Stimulated activated memory B cell treated with anti-CD40 and anti-IgM and Interleukin-4, amounts not matched to agents 10 μg/mL and 1 μg/mL and 100 μg/mL, for 72 hours (primary cell): ENCODE results near the gene BBX.

ENCODE experiments used
- ATAC-seq: fragments of 150-1000 bp; cut with Tn5 transposase; 2 replicates; pipeline ENCODE4 v1.10.0; 2021
- H3K27ac Mint-ChIP-seq: one replicate; pipeline ENCODE4 v1.8.0; 2022; ENCODE audit warnings: mild to moderate bottlenecking, mixed read lengths
- H3K27me3 Mint-ChIP-seq: one replicate; pipeline ENCODE4 v1.8.0; 2022; ENCODE audit warnings: mixed read lengths
- H3K36me3 Mint-ChIP-seq: one replicate; pipeline ENCODE4 v1.8.0; 2022; ENCODE audit warnings: mixed read lengths
- H3K4me1 Mint-ChIP-seq: one replicate; pipeline ENCODE4 v1.8.0; 2022; ENCODE audit warnings: mixed read lengths
- H3K4me3 Mint-ChIP-seq: one replicate; pipeline ENCODE4 v1.8.0; 2022; ENCODE audit warnings: mild to moderate bottlenecking, moderate library complexity, mixed read lengths
- H3K9me3 Mint-ChIP-seq: one replicate; pipeline ENCODE4 v1.8.0; 2022; ENCODE audit warnings: mixed read lengths

The BBX gene

GRCh38 chr3:107522510-107523288 lies at the start of gene BBX:
TSS of gene BBX (plus strand) at chr3:107522962. CDS start at chr3:107710461, 187,499 bp downstream.
- H3K4me1 Mint-ChIP-seq = peaks cover 38% of the 10 kb centered on the region
- peak within 1 kb of the TSS; percentile 88 for H3K27ac Mint-ChIP-seq
- no peaks in the 10 kb centered on the region for H3K27me3 Mint-ChIP-seq
- H3K4me3 Mint-ChIP-seq = peak within 1 kb of the TSS; percentile 99
- H3K36me3 Mint-ChIP-seq = no peaks in the 10 kb centered on the region
- no peaks in the 10 kb centered on the region for H3K9me3 Mint-ChIP-seq
- peak; percentile 96 for ATAC-seq

- no peak overlapping the region for H3K4me3 Mint-ChIP-seq
- no peak overlapping the region for H3K27ac Mint-ChIP-seq
- no peaks in the 10 kb centered on the region for H3K4me1 Mint-ChIP-seq
- no peak for ATAC-seq
- peaks cover 13% of the 10 kb centered on the region for H3K9me3 Mint-ChIP-seq
- H3K27me3 Mint-ChIP-seq = peaks cover 5% of the 10 kb centered on the region
- peaks cover 12% of the 10 kb centered on the region for H3K36me3 Mint-ChIP-seq
Measured at GRCh38 chr3:107476462-107476861, 46.3 kb upstream of the BBX start.

GRCh38 chr3:107487490-107487889 lies 35.3 kb upstream of the BBX start:
- Mint-ChIP-seq H3K27ac (no peak overlapping the region), H3K36me3 (no peaks in the 10 kb centered on the region), H3K4me1 (no peaks in the 10 kb centered on the region), H3K4me3 (no peak overlapping the region), H3K9me3 (no peaks in the 10 kb centered on the region), H3K27me3 (no peaks in the 10 kb centered on the region)
- ATAC-seq = no peak

- no peak overlapping the region for H3K4me3 Mint-ChIP-seq
- H3K4me1 Mint-ChIP-seq = no peaks in the 10 kb centered on the region
- H3K27me3 Mint-ChIP-seq = no peaks in the 10 kb centered on the region
- ATAC-seq = no peak
- H3K27ac Mint-ChIP-seq = no peak overlapping the region
- no peaks in the 10 kb centered on the region for H3K9me3 Mint-ChIP-seq
- no peaks in the 10 kb centered on the region for H3K36me3 Mint-ChIP-seq
Measured at GRCh38 chr3:107488942-107489341, 33.8 kb upstream of the BBX start.

- Mint-ChIP-seq H3K4me1 (peaks cover 6% of the 10 kb centered on the region), H3K4me3 (no peak overlapping the region), H3K27ac (no peak overlapping the region), H3K36me3 (no peaks in the 10 kb centered on the region), H3K9me3 (no peaks in the 10 kb centered on the region), H3K27me3 (no peaks in the 10 kb centered on the region)
- no peak for ATAC-seq
Measured at GRCh38 chr3:107493134-107493533, 29.6 kb upstream of the BBX start.

- Mint-ChIP-seq H3K9me3 (no peaks in the 10 kb centered on the region), H3K27me3 (no peaks in the 10 kb centered on the region), H3K4me3 (no peak overlapping the region), H3K36me3 (no peaks in the 10 kb centered on the region), H3K4me1 (peaks cover 6% of the 10 kb centered on the region), H3K27ac (no peak overlapping the region)
- ATAC-seq = no peak
Measured at GRCh38 chr3:107496855-107497254, 25.9 kb upstream of the BBX start.

- ATAC-seq = no peak
Measured at GRCh38 chr3:107498646-107499045, 24.1 kb upstream of the BBX start.

GRCh38 chr3:107506458-107506857 lies 16.3 kb upstream of the BBX start:
- H3K4me1 Mint-ChIP-seq = peaks cover under 1% of the 10 kb centered on the region
- no peak overlapping the region for H3K4me3 Mint-ChIP-seq
- no peaks in the 10 kb centered on the region for H3K36me3 Mint-ChIP-seq
- no peak overlapping the region for H3K27ac Mint-ChIP-seq
- peaks cover 12% of the 10 kb centered on the region for H3K27me3 Mint-ChIP-seq
- no peak for ATAC-seq
- H3K9me3 Mint-ChIP-seq = no peaks in the 10 kb centered on the region

More at GRCh38 chr3:107498646-107499045, 24.1 kb upstream of the BBX start:
- Mint-ChIP-seq H3K27ac (no peak overlapping the region), H3K9me3 (no peaks in the 10 kb centered on the region), H3K4me1 (peaks cover 6% of the 10 kb centered on the region), H3K27me3 (no peaks in the 10 kb centered on the region), H3K36me3 (no peaks in the 10 kb centered on the region), H3K4me3 (no peak overlapping the region)

GRCh38 chr3:107508331-107508730 lies 14.4 kb upstream of the BBX start:
- Mint-ChIP-seq H3K27ac (no peak overlapping the region), H3K4me1 (peaks cover 6% of the 10 kb centered on the region), H3K4me3 (no peak overlapping the region), H3K9me3 (no peaks in the 10 kb centered on the region), H3K27me3 (peaks cover 23% of the 10 kb centered on the region), H3K36me3 (no peaks in the 10 kb centered on the region)
- ATAC-seq = no peak

- no peak overlapping the region for H3K27ac Mint-ChIP-seq
- no peaks in the 10 kb centered on the region for H3K36me3 Mint-ChIP-seq
- H3K4me1 Mint-ChIP-seq = peaks cover 6% of the 10 kb centered on the region
- H3K9me3 Mint-ChIP-seq = no peaks in the 10 kb centered on the region
- peaks cover 14% of the 10 kb centered on the region for H3K27me3 Mint-ChIP-seq
- no peak for ATAC-seq
- H3K4me3 Mint-ChIP-seq = no peak overlapping the region
Measured at GRCh38 chr3:107512108-107512507, 10.7 kb upstream of the BBX start.

- peaks cover 14% of the 10 kb centered on the region for H3K27me3 Mint-ChIP-seq
- no peak overlapping the region for H3K27ac Mint-ChIP-seq
- ATAC-seq = no peak
- no peaks in the 10 kb centered on the region for H3K9me3 Mint-ChIP-seq
- peaks cover 6% of the 10 kb centered on the region for H3K4me1 Mint-ChIP-seq
- no peaks in the 10 kb centered on the region for H3K36me3 Mint-ChIP-seq
- H3K4me3 Mint-ChIP-seq = no peak overlapping the region
Measured at GRCh38 chr3:107514453-107514852, 8.3 kb upstream of the BBX start.

GRCh38 chr3:107516475-107516874 lies 6.3 kb upstream of the BBX start:
- ATAC-seq = no peak
- H3K9me3 Mint-ChIP-seq = no peaks in the 10 kb centered on the region
- no peak overlapping the region for H3K4me3 Mint-ChIP-seq
- H3K36me3 Mint-ChIP-seq = no peaks in the 10 kb centered on the region
- peaks cover 10% of the 10 kb centered on the region for H3K4me1 Mint-ChIP-seq
- no peak overlapping the region for H3K27ac Mint-ChIP-seq
- peaks cover 11% of the 10 kb centered on the region for H3K27me3 Mint-ChIP-seq

GRCh38 chr3:107520535-107520934 lies 2.2 kb upstream of the BBX start:
- H3K4me3 Mint-ChIP-seq = no peak overlapping the region
- no peaks in the 10 kb centered on the region for H3K36me3 Mint-ChIP-seq
- no peak overlapping the region for H3K27ac Mint-ChIP-seq
- peaks cover 21% of the 10 kb centered on the region for H3K4me1 Mint-ChIP-seq
- ATAC-seq = no peak
- H3K9me3 Mint-ChIP-seq = no peaks in the 10 kb centered on the region
- H3K27me3 Mint-ChIP-seq = no peaks in the 10 kb centered on the region

- no peak for ATAC-seq
- peak overlapping the region; percentile 36 for H3K27ac Mint-ChIP-seq
- H3K4me3 Mint-ChIP-seq = no peak overlapping the region
- no peaks in the 10 kb centered on the region for H3K36me3 Mint-ChIP-seq
- peaks cover 31% of the 10 kb centered on the region for H3K4me1 Mint-ChIP-seq
- H3K9me3 Mint-ChIP-seq = no peaks in the 10 kb centered on the region
- H3K27me3 Mint-ChIP-seq = no peaks in the 10 kb centered on the region
Measured at GRCh38 chr3:107521469-107522059, 1.2 kb upstream of the BBX start.

GRCh38 chr3:107523289-107523538 lies 452 bp downstream of the BBX start:
- ATAC-seq = peak; percentile 73
- Mint-ChIP-seq H3K36me3 (no peaks in the 10 kb centered on the region), H3K4me3 (peak overlapping the region; percentile 99), H3K27ac (peak overlapping the region; percentile 88), H3K9me3 (no peaks in the 10 kb centered on the region), H3K4me1 (peaks cover 43% of the 10 kb centered on the region), H3K27me3 (no peaks in the 10 kb centered on the region)

GRCh38 chr3:107523539-107524325 lies 970 bp downstream of the BBX start:
- no peaks in the 10 kb centered on the region for H3K36me3 Mint-ChIP-seq
- H3K4me1 Mint-ChIP-seq = peaks cover 45% of the 10 kb centered on the region
- peak overlapping the region; percentile 99 for H3K4me3 Mint-ChIP-seq
- H3K27ac Mint-ChIP-seq = peak overlapping the region; percentile 88
- no peaks in the 10 kb centered on the region for H3K27me3 Mint-ChIP-seq
- peak; percentile 61 for ATAC-seq
- no peaks in the 10 kb centered on the region for H3K9me3 Mint-ChIP-seq
